Endothelial cell of umbilical vein (primary cell): ENCODE measurements around the gene CD163L1. TPM values are rescaled to one million over a fixed set of nuclear protein-coding genes. Genes with fewer than 3 reads are reported as not detected.
A peak's percentile ranks its signal among the peaks of the same experiment; 100 is the strongest.

Experiments
- BruUV-seq: library from RNA; stranded (reverse); fragments of 400-500 nt; replicated peaks from 2 replicates; lab custom pipeline; 2021; lab: Mats Ljungman, UMichigan
- CTCF ChIA-PET: fragments of 300-600, 350-600 bp; sonication (Branson Sonifier 250); formaldehyde crosslinking; loops from one replicate; lab custom pipeline; 2021; ENCODE audit warnings: antibody characterized with exemption, inconsistent platforms; lab: Charles Lee
- POLR2A ChIA-PET: fragments of 300-600, 350-600 bp; sonication (Branson Sonifier 250); formaldehyde crosslinking; loops from one replicate; lab custom pipeline; 2021; ENCODE audit warnings: antibody characterized with exemption, inconsistent platforms; lab: Charles Lee
- DNase-seq: peaks from one replicate; pipeline ENCODE4 v3.0.0-alpha.2; 2011; ENCODE audit warnings: low read depth, low spot score
- FAIRE-seq: peaks from 2 replicates; lab custom pipeline; 2011; peaks lifted over from hg19 to GRCh38; lab: Jason Lieb, UNC
- H2AFZ ChIP-seq: 2 replicates; pipeline ENCODE4 v1.6.0; 2012; ENCODE audit warnings: low read depth, low read length, control low read depth, inconsistent platforms
- H3K27ac ChIP-seq: 2 replicates; pipeline ENCODE4 v1.5.1; 2011; ENCODE audit warnings: low read depth, mild to moderate bottlenecking, control low read depth, low read length, moderate library complexity; ENCODE audit not compliant: insufficient read depth
- H3K27me3 ChIP-seq, 2 experiments: 2 replicates each; pipeline versions ENCODE4 v1.6.0 to v1.6.1; 2011; ENCODE audit warnings: low read length in 2 of 2, mixed read lengths in 1 of 2; ENCODE audit not compliant: control insufficient read depth in 2 of 2, insufficient read depth in 2 of 2
- H3K36me3 ChIP-seq, 2 experiments: 2 replicates in 1 of 2; 3 replicates in 1 of 2; pipeline ENCODE4 v1.5.1; 2011; ENCODE audit warnings: low read length in 2 of 2, mild to moderate bottlenecking in 1 of 2, moderate library complexity in 1 of 2; ENCODE audit not compliant: control insufficient read depth in 2 of 2, insufficient read depth in 2 of 2; ENCODE audit errors: extremely low read depth in 1 of 2
- H3K4me1 ChIP-seq: 3 replicates; pipeline ENCODE4 v1.5.1; 2011; ENCODE audit warnings: mild to moderate bottlenecking, low read length; ENCODE audit not compliant: control insufficient read depth, insufficient read depth; ENCODE audit errors: extremely low read depth
- H3K4me2 ChIP-seq: 2 replicates; pipeline ENCODE4 v1.6.1; 2011; ENCODE audit warnings: low read length, control low read depth, mixed read lengths; ENCODE audit not compliant: insufficient read depth
- H3K4me3 ChIP-seq, 3 experiments: fragments of 200-600 bp in 1 of 3; sonication (generic), shearing (Covaris generic) in 1 of 3; replicated peaks in 1 of 3; 2 replicates each; pipeline ENCODE4 v1.5.1; 2011 to 2016; ENCODE audit warnings: control low read depth in 3 of 3, low read length in 3 of 3, mild to moderate bottlenecking in 2 of 3, inconsistent platforms in 1 of 3, low read depth in 1 of 3, moderate library complexity in 1 of 3; ENCODE audit not compliant: insufficient read depth in 1 of 3
- H3K79me2 ChIP-seq: 2 replicates; pipeline ENCODE4 v1.6.0; 2012; ENCODE audit warnings: low read length, inconsistent platforms; ENCODE audit not compliant: control insufficient read depth, insufficient read depth
- H3K9ac ChIP-seq: replicated peaks from 2 replicates; pipeline ENCODE3; 2011; ENCODE audit warnings: low read length, control low read depth; ENCODE audit not compliant: insufficient read depth; ENCODE audit errors: extremely low read depth
- H3K9me1 ChIP-seq: replicated peaks from 3 replicates; pipeline ENCODE4 v1.6.0; 2011; ENCODE audit warnings: mild to moderate bottlenecking, low read length; ENCODE audit not compliant: control insufficient read depth, insufficient read depth; ENCODE audit errors: extremely low read depth
- H3K9me3 ChIP-seq: replicated peaks from 2 replicates; pipeline ENCODE4 v1.5.1; 2012; ENCODE audit warnings: low read length, inconsistent platforms; ENCODE audit not compliant: control insufficient read depth, insufficient read depth
- H4K20me1 ChIP-seq: replicated peaks from 2 replicates; pipeline ENCODE3; 2011; ENCODE audit warnings: mild to moderate bottlenecking, low read length; ENCODE audit not compliant: control insufficient read depth, insufficient read depth; ENCODE audit errors: extremely low read depth
- CTCF ChIP-seq, 2 donors: IDR thresholded peaks; 1 replicate in 1 of 2; 2 replicates in 1 of 2; pipeline ENCODE4 v1.5.1; 2011; ENCODE audit warnings: low read length in 2 of 2, mild to moderate bottlenecking in 2 of 2, moderate library complexity in 2 of 2, control low read depth in 1 of 2, inconsistent platforms in 1 of 2, low read depth in 1 of 2; ENCODE audit not compliant: insufficient read depth in 1 of 2; ENCODE audit errors: extremely low read depth in 1 of 2
- EZH2 ChIP-seq: IDR thresholded peaks from 2 replicates; pipeline ENCODE4 v1.6.1; 2012; ENCODE audit warnings: borderline replicate concordance, low read depth, mild to moderate bottlenecking, moderate library complexity, low read length, inconsistent platforms; ENCODE audit not compliant: severe bottlenecking
- FOS ChIP-seq: IDR thresholded peaks from 2 replicates; pipeline ENCODE4 v1.6.1; 2011; ENCODE audit warnings: mild to moderate bottlenecking, low read length, moderate library complexity, borderline replicate concordance; ENCODE audit not compliant: insufficient read depth
- GATA2 ChIP-seq: IDR thresholded peaks from 2 replicates; pipeline ENCODE4 v1.7.0; 2011; ENCODE audit warnings: low read depth, mild to moderate bottlenecking, moderate library complexity, mixed read lengths, low read length; ENCODE audit not compliant: insufficient read length, insufficient read depth
- MYC ChIP-seq: IDR thresholded peaks from one replicate; pipeline ENCODE4 v1.6.1; 2011; ENCODE audit warnings: mild to moderate bottlenecking, low read depth, low read length
- POLR2AphosphoS5 ChIP-seq: IDR thresholded peaks from 2 replicates; pipeline ENCODE4 v1.6.1; 2012; ENCODE audit warnings: low read depth, mild to moderate bottlenecking, control low read depth, low read length, moderate library complexity; ENCODE audit not compliant: insufficient read depth
- dilution Hi-C: fragments of 300-500 bp; cut with MboI; formaldehyde crosslinking; loops from one replicate; pipeline ENCODE4 v1.15.0; 2019; ENCODE audit warnings: low sequenced_read_pairs; ENCODE audit not compliant: extremely low pct_ligation_motif_present
- intact Hi-C: fragments of 100-400 bp; cut with micrococcal nuclease; formaldehyde crosslinking; loops from one replicate; pipeline ENCODE4 v1.10.0; 2022
- polyA plus RNA-seq, 4 experiments: library from polyadenylated mRNA; depleted of rRNA in 3 of 4; stranded (reverse) in 3 of 4; unstranded in 1 of 4; fragments of >200 nt; gene quantifications; 2 replicates each; pipeline versions ENCODE4 v1.2.1 to v1.2.3, GENCODE V29; 2011 to 2012; ENCODE audit warnings: missing spikeins in 1 of 4
- total RNA-seq: library from RNA; stranded (reverse); gene quantifications from 2 replicates; pipeline ENCODE4 v1.2.3, GENCODE V29; 2021

The CD163L1 gene
- total and polyA plus RNA-seq, 2 donors (not counting 3 experiments of a cell fraction or from before 2014, with no cell fraction given): 2.8 to 7.5 TPM

GRCh38 chr12:7374423-7375144, 69.4 kb downstream of the CD163L1 start:
- Histone ChIP-seq H2AFZ (no peak overlapping the region), H3K36me3 (no peaks in the 10 kb centered on the region), H3K9ac (no peak overlapping the region), H4K20me1 (no peaks in the 10 kb centered on the region), H3K4me3 (no peak overlapping the region), H3K27ac (no peak overlapping the region), H3K9me3 (no peaks in the 10 kb centered on the region), H3K9me1 (no peaks in the 10 kb centered on the region), H3K4me2 (no peak overlapping the region), H3K79me2 (no peaks in the 10 kb centered on the region), H3K27me3 (no peaks in the 10 kb centered on the region), H3K4me1 (no peaks in the 10 kb centered on the region)
- CTCF ChIA-PET: no interaction called here
- FAIRE-seq (peak; percentile 73), DNase-seq (peak; percentile 51)
- intact Hi-C loops (loop anchor here (1.0 to 2.0 kb wide), 3 partner anchors 86 to 264 kb away; no protein-coding TSS in a partner anchor), dilution Hi-C loops (no loop called here)
- no TSS peak for BruUV-seq
- POLR2A ChIA-PET: no interaction called here
- TF ChIP-seq FOS: no peak
- TF ChIP-seq POLR2AphosphoS5: no peak
- TF ChIP-seq CTCF (IDR thresholded peaks at IDR 0.05; ENCODE audit: extremely low read depth in 1 of 2, insufficient read depth in 1 of 2, low read depth in 1 of 2, low read length in 2 of 2): peak; percentile 71 to 73
- TF ChIP-seq MYC: no peak
- no peak for TF ChIP-seq EZH2
- no peak for TF ChIP-seq GATA2
